H1 (cell line): ENCODE measurements around the gene RSAD1. TPM values are rescaled to one million over a fixed set of nuclear protein-coding genes. Genes with fewer than 3 reads are reported as not detected.

Source experiments
- ASH2L ChIP-seq: fragments of 200-600, 300-600 bp; sonication (generic); IDR thresholded peaks from one replicate; pipeline ENCODE4 v1.7.1; 2017; ENCODE audit warnings: low read length
- CBX8 ChIP-seq: fragments of 300-800, 300-1000 bp; sonication (generic); IDR thresholded peaks from 2 replicates; pipeline ENCODE4 v1.7.1; 2016; ENCODE audit warnings: low read depth, low read length, borderline replicate concordance
- CEBPB ChIP-seq: IDR thresholded peaks from 2 replicates; pipeline ENCODE4 v1.6.1; 2012; ENCODE audit warnings: low read depth, low read length
- CHD1 ChIP-seq: IDR thresholded peaks from 2 replicates; pipeline ENCODE4 v1.6.1; 2012; ENCODE audit warnings: low read depth, low read length, improper control_type of control experiment
- CHD7 ChIP-seq: fragments of 300-600 bp; sonication (generic); IDR thresholded peaks from 2 replicates; pipeline ENCODE4 v1.7.1; 2012; ENCODE audit warnings: low read length, moderate library complexity, mild to moderate bottlenecking, inconsistent platforms; ENCODE audit not compliant: insufficient replicate concordance
- CTBP2 ChIP-seq: IDR thresholded peaks from 2 replicates; pipeline ENCODE4 v1.7.0; 2011; ENCODE audit warnings: borderline replicate concordance, mild to moderate bottlenecking, moderate library complexity, mixed read lengths, low read length; ENCODE audit not compliant: insufficient read depth, insufficient read length
- EGR1 ChIP-seq: IDR thresholded peaks from 2 replicates; pipeline ENCODE4 v1.6.1; 2011; ENCODE audit warnings: low read depth, low read length, borderline replicate concordance
- JUN ChIP-seq: IDR thresholded peaks from 2 replicates; pipeline ENCODE4 v1.6.1; 2011; ENCODE audit warnings: low read depth, mild to moderate bottlenecking, improper control_type of control experiment, low read length
- MAX ChIP-seq: IDR thresholded peaks from 2 replicates; pipeline ENCODE4 v1.6.1; 2012; ENCODE audit warnings: inconsistent platforms
- RBBP5 ChIP-seq: IDR thresholded peaks from 2 replicates; pipeline ENCODE4 v1.7.1; 2012; ENCODE audit warnings: low read depth, mild to moderate bottlenecking, inconsistent platforms, low read length, moderate library complexity, borderline replicate concordance
- RNF2 ChIP-seq: fragments of 200-900, 300-1000 bp; sonication (generic); IDR thresholded peaks from 2 replicates; pipeline ENCODE4 v1.7.1; 2016; ENCODE audit warnings: borderline replicate concordance, low read depth, mild to moderate bottlenecking, antibody characterized with exemption, low read length; ENCODE audit not compliant: poor library complexity, severe bottlenecking; ENCODE audit errors: missing control alignments
- polyA plus RNA-seq, 7 experiments: library from polyadenylated mRNA; depleted of rRNA in 3 of 7; stranded (reverse) in 5 of 7; unstranded in 2 of 7; fragments of >200 nt in 5 of 7; fragments of 200-250 nt in 2 of 7; gene quantifications; 1 replicate in 5 of 7; 2 replicates in 1 of 7; 4 replicates in 1 of 7; pipeline versions ENCODE4 v1.2.1 to v1.2.3, GENCODE V29; 2011 to 2013; ENCODE audit warnings: missing spikeins in 2 of 7, mixed read lengths in 2 of 7
- total RNA-seq: library from RNA; stranded (reverse); fragmentation: NEBNext Ultra II Directional; extraction: Animal tissue kit (Norgen Biotek cat#: 25700); gene quantifications from 2 replicates; pipeline ENCODE4 v1.2.1, GENCODE V29; 2021

RSAD1 gene
- total and polyA plus RNA-seq, 2 of the 8 experiments (the other 6 are each of a cell fraction or from before 2014, with no cell fraction given): 17.9 to 33.5 TPM

- TF ChIP-seq CHD7 (no peak), MAX (no peak; the same call in 1 of the 2 replicates), CBX8 (no peak), CEBPB (no peak), ASH2L (no peak), RBBP5 (no peak), RNF2 (no peak), CTBP2 (no peak), CHD1 (no peak), JUN (no peak), EGR1 (no peak)
Observed at GRCh38 chr17:50482516-50482915, 3.9 kb downstream of the RSAD1 start (continued).
